Ishikawa (cell line): ENCODE results near the gene TMEM88.

ENCODE experiments used
- EP300 ChIP-seq: IDR thresholded peaks from 2 replicates; pipeline ENCODE4 v1.6.1; 2012; ENCODE audit warnings: borderline replicate concordance
- FOXM1 ChIP-seq: IDR thresholded peaks from 2 replicates; pipeline ENCODE4 v1.6.1; 2012; ENCODE audit warnings: low read depth, borderline replicate concordance
- REST ChIP-seq: IDR thresholded peaks from 2 replicates; pipeline ENCODE4 v1.6.1; 2012; ENCODE audit warnings: low read depth, mild to moderate bottlenecking
- TCF12 ChIP-seq: IDR thresholded peaks from 2 replicates; pipeline ENCODE4 v1.6.1; 2012; ENCODE audit warnings: low read depth
- YY1 ChIP-seq: IDR thresholded peaks from 2 replicates; pipeline ENCODE4 v1.6.1; 2012; ENCODE audit warnings: low read depth

- TF ChIP-seq REST (no peak), YY1 (no peak), TCF12 (no peak), EP300 (no peak), FOXM1 (no peak)
These were observed at the start of gene TMEM88 for GRCh38 chr17:7854851-7855659.
